NCI-H2196 treated with DMSO at 0.1 percent for 48 hours (cell line): ENCODE results near the gene UPK1B.
"Not testable (repeated sequence)": the region's sequence is repeated elsewhere in the genome, so short reads cannot be mapped to it uniquely, and the experiment has no call there.

Experiments
- DNase-seq: peaks from one replicate; lab custom pipeline; 2025; ENCODE audit not compliant: unreplicated experiment; lab: John Stamatoyannopoulos, UW

Gene UPK1B

DNA sequence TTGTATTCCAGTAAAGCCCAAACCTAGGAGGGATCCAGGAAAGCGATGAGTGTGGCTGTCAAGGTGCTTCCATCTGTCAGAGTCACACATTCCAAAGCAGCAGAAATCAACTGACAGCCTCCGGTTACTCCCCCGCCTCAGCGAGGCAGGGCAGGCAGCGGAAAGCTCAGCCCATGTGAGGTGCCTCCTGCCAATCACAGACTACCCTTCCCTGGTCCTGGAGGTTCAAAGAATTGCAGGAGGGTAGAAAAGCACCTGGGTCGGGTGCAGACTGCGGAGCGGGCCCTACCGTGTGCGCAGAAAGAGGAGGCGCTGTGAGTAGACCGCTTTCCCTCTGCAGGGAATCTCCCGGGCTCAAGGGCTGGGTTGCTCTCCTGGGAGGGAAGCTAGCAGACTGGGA, at the start of gene UPK1B:
TSS of gene UPK1B (plus strand) at position 274 of the 400 bp plus-strand sequence. CDS start 13,144 bp downstream, outside the sequence.
- no peak for DNase-seq

DNA sequence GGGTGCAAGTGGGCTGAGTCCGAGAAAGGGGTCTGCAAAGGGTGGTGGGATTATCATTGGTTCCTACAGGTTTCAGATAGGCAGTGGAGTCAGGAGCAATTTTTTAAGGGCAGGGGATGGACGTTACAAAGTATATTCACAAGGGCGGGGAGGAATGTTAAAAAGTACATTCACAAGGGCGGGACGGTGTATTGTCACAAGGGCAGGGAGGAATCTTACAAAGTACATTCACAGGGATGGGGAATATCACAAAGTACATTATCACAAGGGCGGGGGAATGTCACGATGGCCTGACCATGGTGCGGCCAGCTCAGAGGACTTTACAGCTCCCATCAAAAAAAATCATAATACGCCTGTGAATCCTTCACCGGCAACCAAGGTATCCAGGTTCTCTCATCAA, 48.1 kb upstream of the UPK1B start:
- DNase-seq, result no peak

DNA sequence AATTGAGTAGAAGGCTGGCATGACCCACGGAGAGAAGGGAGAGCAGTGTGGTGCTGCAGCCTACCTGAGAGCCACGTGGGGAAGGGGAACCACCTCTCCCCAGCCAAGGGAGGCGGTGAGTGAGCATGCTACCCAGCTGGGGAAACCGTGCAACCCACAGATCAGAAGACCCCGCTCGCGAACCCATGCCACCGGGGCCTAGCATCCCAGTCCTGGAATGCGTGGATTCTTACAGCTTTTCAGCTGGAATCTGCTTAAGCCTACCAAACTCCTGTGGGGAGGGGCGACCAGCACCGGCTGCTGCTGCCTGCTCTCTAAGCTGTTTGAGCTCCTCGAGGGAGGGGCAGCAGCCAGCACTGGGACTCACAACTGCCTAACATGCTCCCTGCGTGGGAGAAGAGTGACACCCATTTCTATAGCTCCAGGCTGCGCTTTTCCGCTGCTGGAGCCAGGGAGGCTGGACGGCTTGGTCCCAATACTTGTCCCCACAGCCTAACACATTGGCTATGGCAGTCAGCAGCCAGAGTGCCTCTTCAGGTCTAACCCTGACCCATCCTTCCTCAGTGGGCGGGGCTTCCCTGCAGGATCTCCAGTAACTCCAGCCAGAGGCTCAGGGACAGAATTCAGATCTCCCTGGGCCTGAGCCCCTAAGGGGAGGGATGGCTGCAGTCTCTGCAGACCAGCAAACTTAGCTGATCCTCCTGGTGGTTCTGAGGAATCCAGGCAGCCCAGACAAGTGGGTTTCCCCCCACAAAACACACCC, 47.5 kb upstream of the UPK1B start:
- DNase-seq, result no peak

DNA sequence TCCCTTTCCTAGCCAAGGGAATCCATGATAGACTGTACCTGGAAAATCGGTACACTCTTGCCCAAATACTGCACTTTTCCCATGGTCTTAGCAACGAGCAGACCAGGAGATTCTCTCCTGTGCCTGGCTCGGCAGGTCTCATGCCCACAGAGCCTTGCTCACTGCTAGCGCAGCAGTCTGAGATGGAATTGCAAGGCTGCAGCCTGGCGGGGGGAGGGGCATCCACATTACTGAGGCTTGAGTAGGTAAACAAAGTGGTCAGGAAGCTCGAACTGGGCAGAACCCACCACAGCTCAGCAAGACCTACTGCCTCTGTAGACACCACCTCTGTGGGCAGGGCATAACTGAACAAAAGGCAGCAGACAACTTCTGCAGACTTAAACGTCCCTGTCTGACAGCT, 43.1 kb upstream of the UPK1B start:
- DNase-seq, result not testable (repeated sequence)

GRCh38 chr3:119132291-119132690, 41.1 kb upstream of the UPK1B start:
- not testable (repeated sequence) for DNase-seq

GRCh38 chr3:119139360-119139759, 34.0 kb upstream of the UPK1B start:
- not testable (repeated sequence) for DNase-seq

- DNase-seq, result no peak
Observed at GRCh38 chr3:119140466-119140865, 32.9 kb upstream of the UPK1B start.

DNA sequence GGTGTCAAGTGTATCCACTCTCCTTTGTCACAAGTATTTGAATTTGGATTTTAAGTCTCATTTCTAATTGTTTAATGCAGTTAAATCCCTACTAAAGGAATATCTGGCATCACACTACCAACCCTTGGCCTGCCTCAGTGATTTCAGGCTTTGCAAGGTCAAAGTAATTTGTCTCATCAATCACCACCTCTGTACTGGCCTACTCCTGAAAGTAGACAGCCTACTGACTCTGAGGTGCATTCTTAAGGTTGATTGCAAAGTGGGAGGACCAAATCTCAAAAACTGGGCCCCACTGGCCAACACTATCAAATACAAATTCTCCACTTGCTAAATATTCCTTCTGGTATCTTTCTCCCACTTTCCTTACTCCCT, 28.3 kb upstream of the UPK1B start:
- no peak for DNase-seq

DNA sequence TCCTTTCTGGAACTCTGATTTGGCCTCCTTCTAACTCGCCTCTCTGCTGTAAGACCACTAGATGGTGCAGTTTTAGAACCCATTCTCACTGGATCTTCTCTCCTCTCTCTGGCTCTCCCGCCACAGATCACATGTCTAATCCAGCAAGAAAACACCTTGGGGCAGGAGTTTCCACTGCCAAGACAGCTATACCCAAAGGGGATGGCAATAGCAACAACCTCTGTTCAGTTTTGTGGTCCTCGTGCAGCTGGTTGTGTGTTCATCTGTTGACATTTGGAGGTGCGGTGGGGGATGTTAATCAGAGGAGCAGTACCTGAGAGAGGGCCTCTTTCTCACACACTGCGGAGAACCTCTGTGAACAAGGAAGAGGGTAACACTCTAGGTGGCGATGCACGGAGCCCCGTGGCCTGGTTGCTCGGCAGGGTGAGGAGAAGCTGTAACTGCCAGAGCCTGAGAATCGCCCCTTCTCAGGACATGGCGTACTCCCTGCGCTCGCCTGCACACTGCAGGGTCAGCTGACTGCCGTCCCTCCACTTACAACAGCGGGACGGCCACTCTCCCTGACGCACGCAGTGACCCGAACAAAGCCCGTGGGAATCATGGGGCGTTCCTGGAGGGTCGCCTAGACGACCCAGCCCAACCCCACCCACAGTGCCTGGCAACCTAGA, 27.8 kb upstream of the UPK1B start, which contains the start of gene TEX55:
TSS of gene TEX55 (plus strand) at position 666 of the 668 bp plus-strand sequence. CDS start 25 bp downstream, outside the sequence.
- peak; percentile 45 for DNase-seq

DNA sequence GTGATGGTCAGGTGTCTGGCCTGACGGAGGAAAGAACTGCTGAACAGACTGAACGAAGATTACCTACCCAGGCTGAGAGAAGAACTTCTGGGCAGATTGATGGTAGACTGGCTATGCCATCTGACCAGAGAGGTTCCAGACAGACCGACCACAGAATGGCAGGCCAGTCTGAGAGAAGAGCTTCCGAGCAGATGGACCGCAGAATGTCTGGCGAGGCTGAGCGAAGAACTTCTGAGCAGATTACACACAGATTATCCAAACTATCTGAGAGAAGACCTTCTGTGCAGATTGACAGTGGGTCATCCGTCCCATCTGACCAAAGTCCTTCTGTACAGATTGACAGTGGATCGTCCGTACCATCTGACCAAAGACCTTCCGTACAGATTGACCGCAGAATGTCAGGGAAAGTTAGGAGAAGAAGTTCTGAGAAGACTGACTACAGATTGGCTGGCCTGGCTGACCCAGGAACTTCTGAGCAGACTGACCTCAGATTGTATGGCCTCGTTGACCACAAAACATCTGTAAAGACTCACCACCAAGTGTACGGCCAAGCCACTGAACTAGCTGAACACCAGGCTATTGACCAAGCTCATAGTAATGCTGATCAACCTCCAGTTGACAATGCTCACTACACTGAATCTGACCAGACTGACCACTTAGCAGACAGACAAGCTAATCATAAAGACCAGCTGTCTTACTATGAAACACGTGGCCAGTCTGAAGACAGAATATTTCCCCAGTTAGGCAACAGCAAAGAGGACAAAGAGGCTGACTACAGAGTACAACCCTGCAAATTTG, 26.6 kb upstream of the UPK1B start:
- DNase-seq, result no peak

DNA sequence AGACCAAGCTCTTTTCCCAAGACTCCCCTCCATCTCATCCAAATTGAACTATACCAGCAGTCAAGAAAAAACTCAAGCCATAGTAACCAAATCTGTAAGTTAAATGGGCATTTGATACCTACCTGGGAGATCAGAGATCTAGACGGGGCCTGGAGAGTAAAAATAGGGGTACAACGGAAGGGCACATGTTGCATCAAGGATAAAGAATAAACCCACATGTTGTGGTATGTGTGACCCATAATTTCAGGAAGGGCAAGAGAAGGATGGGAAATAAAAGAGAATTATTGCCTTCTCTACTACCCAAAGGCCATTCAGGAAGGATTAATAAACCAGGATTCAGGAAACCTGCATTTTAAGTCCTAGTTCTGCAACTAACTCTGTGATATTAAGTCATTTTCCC, 25.9 kb upstream of the UPK1B start:
- no peak for DNase-seq

GRCh38 chr3:119148493-119149180, 24.8 kb upstream of the UPK1B start:
- no peak for DNase-seq

- no peak for DNase-seq
Observed at GRCh38 chr3:119149484-119149883, 23.9 kb upstream of the UPK1B start.

DNA sequence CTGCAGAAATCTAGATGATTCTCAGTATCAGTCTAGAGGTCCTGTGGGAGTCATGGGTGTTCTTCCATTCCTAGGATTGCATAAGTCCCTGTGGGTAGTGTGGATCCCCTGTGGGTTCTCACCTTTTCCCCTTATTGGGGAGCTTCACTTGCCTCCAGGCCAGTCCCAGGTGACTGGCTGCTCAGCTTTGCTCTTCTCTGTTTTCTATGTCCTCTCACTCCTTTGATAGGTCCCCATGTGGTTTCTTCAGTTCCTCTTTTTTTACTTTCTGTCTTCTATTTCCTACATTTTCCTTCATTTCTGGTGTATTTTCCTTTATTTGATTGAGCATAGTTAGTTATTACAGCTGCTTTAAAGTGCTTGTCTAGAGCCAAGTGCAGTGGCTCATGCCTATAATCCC, 16.5 kb upstream of the UPK1B start:
- no peak for DNase-seq

DNA sequence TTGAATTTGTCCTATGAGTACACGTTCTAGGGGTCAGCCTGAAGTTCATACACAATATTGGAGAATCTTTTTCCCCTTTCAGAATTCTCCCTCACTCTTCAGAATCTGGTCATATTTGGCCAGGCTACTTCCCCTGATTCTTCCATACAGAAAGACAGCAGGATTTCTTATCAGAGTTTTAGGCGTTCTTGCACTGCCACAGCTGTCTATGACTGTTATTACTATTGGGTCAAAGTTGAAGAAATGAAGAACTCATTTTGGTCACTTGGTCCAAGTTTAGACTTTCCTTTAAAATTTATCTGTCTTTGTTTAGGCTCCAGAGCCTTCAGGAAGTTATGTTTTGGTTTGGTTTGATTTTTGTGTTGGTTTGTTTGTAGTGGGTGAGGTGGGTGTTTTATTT, 15.4 kb upstream of the UPK1B start:
- no peak for DNase-seq

DNA sequence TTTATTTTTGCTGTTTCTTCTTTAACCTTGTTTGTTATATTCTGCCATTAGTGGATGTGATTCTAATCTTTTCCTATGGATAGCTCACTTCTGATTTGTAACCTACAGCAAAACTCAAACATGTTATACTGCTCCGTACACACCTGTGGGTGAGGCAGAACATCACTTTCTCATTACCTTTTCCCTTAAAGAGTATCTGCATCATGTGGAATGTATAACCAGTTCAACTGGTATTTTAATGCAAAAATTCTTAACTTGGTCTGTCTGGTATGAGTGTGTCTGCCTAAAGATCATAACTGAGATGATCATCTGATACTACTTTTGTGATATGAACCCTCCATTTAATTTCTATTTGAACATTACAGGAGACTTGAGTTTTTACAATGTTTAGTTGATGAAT, 13.0 kb upstream of the UPK1B start:
- no peak for DNase-seq

GRCh38 chr3:119160815-119161214, 12.6 kb upstream of the UPK1B start:
- DNase-seq, result no peak

DNA sequence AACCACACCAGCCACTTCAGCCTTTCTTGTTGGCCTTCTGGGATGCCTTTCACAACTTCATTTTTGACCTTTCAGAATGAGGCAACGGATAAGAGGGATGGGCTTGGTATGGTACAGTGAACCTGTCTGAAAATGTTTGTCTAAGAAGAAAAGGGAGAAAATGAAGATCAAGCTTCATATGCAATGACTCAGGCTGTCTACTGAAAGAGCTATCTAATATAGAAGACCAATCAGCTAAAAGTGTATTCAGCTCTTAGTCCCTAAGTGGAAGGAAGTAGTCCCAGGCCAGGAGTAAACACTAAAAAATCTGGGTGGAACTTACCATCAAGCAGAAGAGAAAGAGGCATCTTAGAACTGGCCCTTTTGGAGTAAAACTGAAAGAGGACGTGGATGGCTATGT, 12.2 kb upstream of the UPK1B start:
- DNase-seq, result no peak

- DNase-seq, result not testable (repeated sequence)
Observed at GRCh38 chr3:119164745-119165144, 8.7 kb upstream of the UPK1B start.

GRCh38 chr3:119170821-119171220, 2.6 kb upstream of the UPK1B start:
- DNase-seq, result no peak
